GM23248 (cell line): ENCODE data around the gene GBF1. TPM values are rescaled to one million over a fixed set of nuclear protein-coding genes. Genes with fewer than 3 reads are reported as not detected.
A peak's percentile ranks its signal among the peaks of the same experiment; 100 is the strongest.

Experiments
- DNase-seq: peaks from one replicate; pipeline ENCODE4 v3.0.0-alpha.2; 2015
- H2AFZ ChIP-seq: fragments of 200-600 bp; sonication (generic); 2 replicates; pipeline ENCODE4 v1.6.1; 2016; ENCODE audit warnings: antibody characterized with exemption
- H3F3A ChIP-seq: fragments of 200-600 bp; sonication (generic); 2 replicates; pipeline ENCODE4 v1.6.1; 2016; ENCODE audit warnings: mild to moderate bottlenecking, antibody characterized with exemption, mixed run types; ENCODE audit not compliant: insufficient read depth
- H3K27ac ChIP-seq: fragments of 200-600 bp; sonication (generic); 2 replicates; pipeline ENCODE4 v1.5.1; 2016; ENCODE audit warnings: mild to moderate bottlenecking
- H3K27me3 ChIP-seq: fragments of 200-600 bp; sonication (generic); replicated peaks from 2 replicates; pipeline ENCODE4 v1.6.1; 2016; ENCODE audit warnings: mild to moderate bottlenecking; ENCODE audit not compliant: insufficient read depth
- H3K36me3 ChIP-seq: fragments of 200-600 bp; sonication (generic); 2 replicates; pipeline ENCODE4 v1.6.1; 2016; ENCODE audit warnings: low read depth, mild to moderate bottlenecking
- H3K4me1 ChIP-seq: fragments of 200-600 bp; sonication (generic); 2 replicates; pipeline ENCODE4 v1.6.1; 2016; ENCODE audit warnings: mild to moderate bottlenecking; ENCODE audit not compliant: insufficient read depth
- H3K4me2 ChIP-seq: fragments of 200-600 bp; sonication (generic); one replicate; pipeline ENCODE4 v1.6.1; 2016; ENCODE audit warnings: mild to moderate bottlenecking; ENCODE audit not compliant: unreplicated experiment
- H3K4me3 ChIP-seq: fragments of 200-600 bp; sonication (generic); 2 replicates; pipeline ENCODE4 v1.5.1; 2016; ENCODE audit warnings: mild to moderate bottlenecking
- H3K79me2 ChIP-seq: fragments of 200-600 bp; sonication (generic); 2 replicates; pipeline ENCODE4 v1.6.1; 2016; ENCODE audit warnings: mild to moderate bottlenecking; ENCODE audit not compliant: insufficient read depth
- H3K9ac ChIP-seq: fragments of 200-600 bp; sonication (generic); 2 replicates; pipeline ENCODE4 v1.6.1; 2016; ENCODE audit warnings: mild to moderate bottlenecking
- H3K9me2 ChIP-seq: fragments of 200-600 bp; sonication (generic); 2 replicates; pipeline ENCODE4 v1.6.1; 2016; ENCODE audit warnings: mixed run types, mild to moderate bottlenecking, moderate library complexity; ENCODE audit not compliant: insufficient read depth
- H3K9me3 ChIP-seq: fragments of 200-600 bp; sonication (generic); one replicate; pipeline ENCODE4 v1.6.1; 2017; ENCODE audit warnings: low read depth
- H4K20me1 ChIP-seq: fragments of 200-600 bp; sonication (generic); 2 replicates; pipeline ENCODE4 v1.6.0; 2016; ENCODE audit not compliant: insufficient read depth
- EZH2 ChIP-seq: fragments of 200-600 bp; sonication (generic); IDR thresholded peaks from 2 replicates; pipeline ENCODE4 v1.6.1; 2018; ENCODE audit warnings: antibody characterized with exemption, mild to moderate bottlenecking; ENCODE audit not compliant: insufficient read depth, poor library complexity, severe bottlenecking
- EZH2phosphoT487 ChIP-seq: fragments of 200-600 bp; sonication (generic); IDR thresholded peaks from 2 replicates; pipeline ENCODE4 v1.6.1; 2018; ENCODE audit warnings: antibody characterized with exemption, moderate library complexity, mild to moderate bottlenecking, low read depth; ENCODE audit not compliant: insufficient read depth
- WGBS, 2 experiments: methylation state at CpG; one replicate each; pipeline ENCODE4 v1.1.6; 2015 to 2017; ENCODE audit warnings: low lambda C conversion rate in 2 of 2, low coverage in 1 of 2; ENCODE audit errors: missing lambda C conversion rate in 2 of 2; 5-methylcytosine and 5-hydroxymethylcytosine counted together
- in situ Hi-C: fragments of 300-500 bp; cut with MboI; formaldehyde crosslinking; loops from 2 replicates; pipeline ENCODE4 v1.15.0; 2020
- polyA plus RNA-seq: library from polyadenylated mRNA; unstranded; fragments of >200 nt; fragmentation: Nextera tagmentation; extraction: Ambion mirVana; gene quantifications from 2 replicates; pipeline ENCODE4 v1.2.1, GENCODE V29; 2016
- total RNA-seq: library from RNA; depleted of rRNA; stranded (reverse); fragments of >200 nt; shearing (Covaris generic); gene quantifications from 2 replicates; pipeline ENCODE4 v1.2.3, GENCODE V29; 2014

Gene GBF1
- total and polyA plus RNA-seq, 2 experiments from 2014 or later, result 29.8 to 43.9 TPM

GRCh38 chr10:102424916-102425315, 179.6 kb downstream of the GBF1 start:
- Histone ChIP-seq H3K9me2 (no peaks in the 10 kb centered on the region), H2AFZ (no peak overlapping the region), H3K4me3 (no peak overlapping the region), H3K36me3 (no peaks in the 10 kb centered on the region), H3K4me2 (no peak overlapping the region), H3F3A (peaks cover 18% of the 10 kb centered on the region), H3K27me3 (no peaks in the 10 kb centered on the region), H3K79me2 (peaks cover 6% of the 10 kb centered on the region; the same call in 1 of the 2 replicates), H3K4me1 (peaks cover 19% of the 10 kb centered on the region), H3K9me3 (no peaks in the 10 kb centered on the region), H3K9ac (no peak overlapping the region), H4K20me1 (no peaks in the 10 kb centered on the region), H3K27ac (no peak overlapping the region)
- in situ Hi-C loops, result no loop called here
- 80 to 83% methylated on average over 6 of the region's 6 CpGs for WGBS, 2 experiments
- DNase-seq, result no peak
- TF ChIP-seq EZH2phosphoT487, result no peak
- no peak for TF ChIP-seq EZH2

GRCh38 chr10:102425444-102425843, 180.1 kb downstream of the GBF1 start:
- Histone ChIP-seq H3K9me3 (no peaks in the 10 kb centered on the region), H2AFZ (no peak overlapping the region), H3K4me2 (no peak overlapping the region), H3K36me3 (no peaks in the 10 kb centered on the region), H3K4me3 (no peak overlapping the region), H4K20me1 (no peaks in the 10 kb centered on the region), H3F3A (peaks cover 13% of the 10 kb centered on the region; the same call in 1 of the 2 replicates), H3K9me2 (no peaks in the 10 kb centered on the region), H3K27ac (no peak overlapping the region), H3K27me3 (no peaks in the 10 kb centered on the region), H3K9ac (no peak overlapping the region), H3K79me2 (peaks cover 10% of the 10 kb centered on the region; the same call in 1 of the 2 replicates), H3K4me1 (peaks cover 17% of the 10 kb centered on the region; the same call in 1 of the 2 replicates)
- no peak for DNase-seq
- in situ Hi-C loops, result no loop called here
- TF ChIP-seq EZH2phosphoT487 (no peak), EZH2 (no peak)
- 83 to 100% methylated on average over 1 of the region's 1 CpG for WGBS, 2 experiments

GRCh38 chr10:102426803-102427287, 181.5 kb downstream of the GBF1 start:
- Histone ChIP-seq H3K4me2 (no peak overlapping the region), H3K36me3 (no peaks in the 10 kb centered on the region), H3K79me2 (peaks cover 24% of the 10 kb centered on the region), H3K4me1 (peaks cover 23% of the 10 kb centered on the region; the same call in 1 of the 2 replicates), H3K9me3 (no peaks in the 10 kb centered on the region), H3K27ac (no peak overlapping the region), H4K20me1 (no peaks in the 10 kb centered on the region), H3K9me2 (no peaks in the 10 kb centered on the region), H3F3A (peaks cover 12% of the 10 kb centered on the region; the same call in 1 of the 2 replicates), H3K4me3 (no peak overlapping the region), H2AFZ (no peak overlapping the region), H3K27me3 (no peaks in the 10 kb centered on the region), H3K9ac (no peak overlapping the region)
- in situ Hi-C loops, result no loop called here
- 62% methylated on average over 7 of the region's 7 CpGs for WGBS, 2 experiments
- TF ChIP-seq EZH2phosphoT487 (no peak), EZH2 (no peak)
- peak; percentile 53 for DNase-seq

GRCh38 chr10:102429468-102429867, 184.1 kb downstream of the GBF1 start:
- no peak for TF ChIP-seq EZH2
- TF ChIP-seq EZH2phosphoT487, result no peak
- Histone ChIP-seq H3K9me2 (no peaks in the 10 kb centered on the region), H3K4me3 (no peak overlapping the region), H3K79me2 (peaks cover 29% of the 10 kb centered on the region), H2AFZ (no peak overlapping the region), H3F3A (peaks cover 6% of the 10 kb centered on the region; the same call in 1 of the 2 replicates), H3K27me3 (no peaks in the 10 kb centered on the region), H3K36me3 (no peaks in the 10 kb centered on the region), H3K9ac (no peak overlapping the region), H3K9me3 (no peaks in the 10 kb centered on the region), H3K4me1 (peaks cover 18% of the 10 kb centered on the region), H4K20me1 (no peaks in the 10 kb centered on the region), H3K27ac (no peak overlapping the region), H3K4me2 (no peak overlapping the region)
- 91% methylated on average over 8 of the region's 8 CpGs for WGBS, 2 experiments
- in situ Hi-C loops, result no loop called here
- no peak for DNase-seq
